ENCODE data around the gene SNX11. TPM values are rescaled to one million over a fixed set of nuclear protein-coding genes. Genes with fewer than 3 reads are reported as not detected.
"Not testable (repeated sequence)": the region's sequence is repeated elsewhere in the genome, so short reads cannot be mapped to it uniquely, and the experiment has no call there.

SNX11 gene, protein sequence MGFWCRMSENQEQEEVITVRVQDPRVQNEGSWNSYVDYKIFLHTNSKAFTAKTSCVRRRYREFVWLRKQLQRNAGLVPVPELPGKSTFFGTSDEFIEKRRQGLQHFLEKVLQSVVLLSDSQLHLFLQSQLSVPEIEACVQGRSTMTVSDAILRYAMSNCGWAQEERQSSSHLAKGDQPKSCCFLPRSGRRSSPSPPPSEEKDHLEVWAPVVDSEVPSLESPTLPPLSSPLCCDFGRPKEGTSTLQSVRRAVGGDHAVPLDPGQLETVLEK
- 10 to 100 TPM in 2 of 3 donors, 1 to 10 TPM in 1; 8.4 to 17.1 (median 13.5) TPM for polyA plus RNA-seq

DNA sequence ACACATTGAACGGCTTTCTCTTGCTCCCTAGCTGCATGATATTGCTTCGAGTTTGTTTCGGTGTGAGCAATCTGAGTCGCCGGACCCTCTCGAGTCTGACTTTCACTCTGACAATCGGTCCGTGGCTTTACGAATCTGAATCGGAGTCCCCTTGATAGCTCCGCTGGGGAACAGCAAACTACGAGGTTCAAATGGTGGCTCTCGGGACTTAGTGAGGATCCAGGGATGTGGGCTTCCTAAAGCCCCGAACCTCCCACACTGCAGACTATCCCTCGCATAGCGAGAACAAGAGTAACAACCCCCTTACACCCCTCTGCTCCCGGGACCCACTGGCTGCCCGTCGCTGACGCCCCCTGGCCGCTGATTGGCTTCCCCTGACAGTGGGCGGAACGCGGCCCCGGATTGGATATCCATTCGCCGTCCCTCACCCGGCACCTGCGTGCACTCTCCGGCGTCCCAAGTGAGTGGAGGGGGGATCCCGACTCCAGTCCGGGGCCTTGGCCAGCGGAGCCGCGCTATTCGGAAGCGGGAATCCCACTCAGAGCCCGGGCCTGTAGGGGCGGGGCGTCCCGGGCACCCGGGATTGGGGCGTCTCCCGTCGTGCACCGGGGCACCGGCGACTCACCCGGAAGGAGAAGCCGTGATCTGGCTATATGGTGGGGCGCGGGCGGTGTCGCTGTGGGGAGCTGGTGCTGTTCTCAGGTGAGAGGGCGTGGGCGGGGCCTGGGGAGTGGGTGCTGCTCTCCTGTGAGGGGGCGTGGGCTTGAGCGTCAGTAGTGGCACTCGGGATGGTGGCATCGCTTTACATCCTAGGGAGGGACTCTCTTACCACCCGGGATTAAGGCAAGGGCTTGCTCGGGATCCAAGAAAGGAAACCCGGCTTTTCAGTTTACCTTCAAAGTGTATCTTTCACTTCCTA, at the start of gene SNX11:
TSS of gene SNX11 (plus strand) at position 630 of the 919 bp plus-strand sequence. CDS start 4,278 bp downstream, outside the sequence.
- H3K27ac ChIP-seq (ENCODE audit: low read depth, low read length) = no peak within 1 kb of the TSS
- WGBS, 3 donors = 0% methylated on average over 63 to 64 of the region's 64 CpGs

DNA sequence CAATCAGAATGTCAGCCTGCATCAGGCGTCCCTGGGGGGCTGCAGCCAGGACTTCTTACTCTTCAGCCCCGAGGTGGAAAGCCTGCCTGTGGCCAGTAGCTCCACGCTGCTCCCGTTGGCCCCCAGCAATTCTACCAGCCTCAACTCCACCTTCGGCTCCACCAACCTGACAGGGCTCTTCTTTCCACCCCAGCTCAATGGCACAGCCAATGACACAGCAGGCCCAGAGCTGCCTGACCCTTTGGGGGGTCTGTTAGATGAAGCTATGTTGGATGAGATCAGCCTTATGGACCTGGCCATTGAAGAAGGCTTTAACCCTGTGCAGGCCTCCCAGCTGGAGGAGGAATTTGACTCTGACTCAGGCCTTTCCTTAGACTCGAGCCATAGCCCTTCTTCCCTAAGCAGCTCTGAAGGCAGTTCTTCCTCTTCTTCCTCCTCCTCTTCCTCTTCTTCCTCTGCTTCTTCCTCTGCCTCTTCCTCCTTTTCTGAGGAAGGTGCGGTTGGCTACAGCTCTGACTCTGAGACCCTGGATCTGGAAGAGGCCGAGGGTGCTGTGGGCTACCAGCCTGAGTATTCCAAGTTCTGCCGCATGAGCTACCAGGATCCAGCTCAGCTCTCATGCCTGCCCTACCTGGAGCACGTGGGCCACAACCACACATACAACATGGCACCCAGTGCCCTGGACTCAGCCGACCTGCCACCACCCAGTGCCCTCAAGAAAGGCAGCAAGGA, 49.0 kb upstream of the SNX11 start:
- 78 to 85% (median 85%) methylated on average over 11 of the region's 11 CpGs for WGBS, 3 donors
- no peak overlapping the region for H3K27ac ChIP-seq (ENCODE audit: low read depth, low read length)

GRCh38 chr17:48059125-48059668, 48.4 kb upstream of the SNX11 start:
- WGBS, 3 donors = 92 to 95% (median 93%) methylated on average over 32 of the region's 32 CpGs
- no peak overlapping the region for H3K27ac ChIP-seq (ENCODE audit: low read depth, low read length)

- no peak overlapping the region for H3K27ac ChIP-seq (ENCODE audit: low read depth, low read length)
- 49 to 73% (median 62%) methylated on average over 7 of the region's 7 CpGs for WGBS, 3 donors
These were observed 47.3 kb upstream of the SNX11 start for GRCh38 chr17:48060249-48060648.

GRCh38 chr17:48062273-48062672, 45.3 kb upstream of the SNX11 start:
- 96% methylated on average over 7 of the region's 7 CpGs for WGBS, 3 donors
- H3K27ac ChIP-seq (ENCODE audit: low read depth, low read length) = no peak overlapping the region

DNA sequence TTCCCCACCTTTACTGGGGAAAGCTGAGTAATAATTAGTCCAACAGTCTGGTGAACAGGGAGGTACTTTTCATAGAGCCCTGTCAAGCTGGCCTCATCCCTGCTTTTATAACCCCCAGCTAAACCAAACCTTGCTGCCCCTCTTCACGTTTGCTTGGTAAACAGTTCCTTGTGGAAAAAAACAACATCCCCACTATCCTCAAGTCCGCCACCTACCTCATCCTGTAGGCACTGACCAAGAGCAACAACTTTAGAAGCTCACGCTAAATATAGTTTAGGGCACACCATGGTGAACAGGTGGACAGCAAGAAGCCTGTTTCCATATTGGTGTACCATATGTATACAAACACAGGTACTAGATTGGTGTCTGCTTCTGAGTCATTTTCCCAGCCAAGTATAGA, 42.9 kb upstream of the SNX11 start:
- no peak overlapping the region for H3K27ac ChIP-seq (ENCODE audit: low read depth, low read length)
- 84 to 85% (median 84%) methylated on average over 3 of the region's 3 CpGs for WGBS, 3 donors

GRCh38 chr17:48066192-48066591, 41.4 kb upstream of the SNX11 start:
- WGBS, 3 donors = 30 to 82% (median 72%) methylated on average over 1 of the region's 1 CpG
- H3K27ac ChIP-seq (ENCODE audit: low read depth, low read length) = no peak overlapping the region

- H3K27ac ChIP-seq (ENCODE audit: low read depth, low read length) = no peak overlapping the region
- WGBS, 3 donors = 61 to 81% (median 77%) methylated on average over 1 of the region's 1 CpG
These were observed 40.9 kb upstream of the SNX11 start for GRCh38 chr17:48066656-48067055.

DNA sequence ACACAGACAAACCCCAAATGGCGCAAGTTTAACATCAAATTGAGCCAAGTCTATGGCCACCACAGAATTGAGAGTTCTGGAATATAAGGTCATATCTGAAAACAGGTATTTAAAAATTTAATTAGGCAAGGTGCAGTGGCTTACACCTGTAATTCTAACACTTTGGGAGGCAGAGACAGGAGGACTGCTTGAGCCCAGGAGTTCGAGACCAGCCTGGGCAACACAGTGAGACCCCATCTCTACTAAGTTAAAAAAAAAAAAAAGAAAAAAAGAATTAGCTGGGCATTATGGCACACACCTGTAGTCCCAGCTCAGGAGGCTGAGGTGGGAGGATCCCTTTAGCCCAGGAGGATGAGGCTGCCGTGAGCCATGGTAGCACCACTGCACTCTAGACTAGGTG, 40.3 kb upstream of the SNX11 start:
- WGBS, 3 donors = 95 to 98% (median 97%) methylated on average over 3 of the region's 3 CpGs
- H3K27ac ChIP-seq (ENCODE audit: low read depth, low read length) = no peak overlapping the region

DNA sequence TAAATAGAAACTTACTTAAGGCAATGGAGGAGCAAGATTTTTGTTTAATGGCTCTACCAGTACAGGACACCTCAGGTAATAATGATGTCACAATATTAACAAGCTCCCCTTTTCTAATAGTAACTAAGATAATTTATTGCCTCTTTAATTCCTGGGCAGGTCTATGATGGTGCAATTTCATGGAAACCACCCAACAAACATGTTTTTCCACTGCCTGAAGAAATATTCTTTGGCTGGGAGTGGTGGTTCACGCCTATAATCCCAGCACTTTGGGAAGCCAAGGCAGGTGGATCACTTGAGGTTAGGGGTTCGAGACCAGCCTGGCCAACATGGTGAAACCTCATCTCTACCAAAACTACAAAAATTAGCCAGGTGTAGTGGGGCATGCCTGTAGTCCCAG, 39.8 kb upstream of the SNX11 start:
- not testable (repeated sequence) for H3K27ac ChIP-seq (ENCODE audit: low read depth, low read length)
- WGBS, 3 donors = 78 to 82% (median 80%) methylated on average over 2 of the region's 2 CpGs

DNA sequence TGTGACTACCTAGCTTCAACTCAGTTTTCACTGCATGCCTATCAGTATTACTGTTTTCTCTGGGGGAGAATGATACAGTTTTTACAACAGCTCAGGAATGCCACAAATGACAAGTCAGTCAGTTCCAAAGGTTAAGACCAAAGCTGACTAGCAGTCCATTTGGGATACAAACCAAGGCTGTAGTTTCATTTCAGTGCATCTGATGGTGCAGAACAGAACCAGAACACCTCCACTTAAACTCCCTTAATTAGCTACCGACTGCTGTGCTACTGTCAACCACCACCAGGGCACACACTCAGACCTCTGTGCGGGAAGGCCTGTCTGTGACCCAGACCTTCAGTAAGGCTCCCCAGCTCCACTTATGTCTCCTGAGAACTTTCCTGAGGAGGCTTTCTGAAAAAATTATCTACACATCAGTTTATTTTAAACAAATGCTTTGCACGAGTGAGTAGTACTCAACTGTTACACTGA, 39.0 kb upstream of the SNX11 start:
- 65 to 85% (median 81%) methylated on average over 3 of the region's 3 CpGs for WGBS, 3 donors
- H3K27ac ChIP-seq (ENCODE audit: low read depth, low read length) = no peak overlapping the region

- 51 to 80% (median 53%) methylated on average over 2 of the region's 2 CpGs for WGBS, 3 donors
- no peak overlapping the region for H3K27ac ChIP-seq (ENCODE audit: low read depth, low read length)
These were observed 37.4 kb upstream of the SNX11 start for GRCh38 chr17:48070195-48070594.

- WGBS, 3 donors = 62 to 66% (median 63%) methylated on average over 2 of the region's 2 CpGs
- H3K27ac ChIP-seq (ENCODE audit: low read depth, low read length) = no peak overlapping the region
These were observed 35.9 kb upstream of the SNX11 start for GRCh38 chr17:48071654-48072053.

DNA sequence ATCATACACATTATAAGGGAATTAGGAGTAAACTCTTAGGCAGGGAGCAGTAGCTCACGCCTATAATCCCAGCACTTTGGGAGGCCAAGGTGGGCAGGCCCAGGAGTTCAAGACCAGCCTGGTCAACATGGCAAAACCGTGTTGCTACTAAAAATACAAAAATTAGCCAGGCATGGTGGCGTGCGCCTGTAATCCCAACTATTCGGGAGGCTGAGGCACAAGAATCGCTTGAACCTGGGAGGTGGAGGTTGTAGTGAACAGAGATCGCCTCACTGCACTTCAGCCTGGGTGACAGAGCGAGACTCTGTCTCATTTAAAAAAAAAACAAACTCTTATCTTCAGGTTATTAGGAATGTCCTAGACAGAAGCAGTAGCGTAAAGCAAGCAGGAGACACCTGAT, 34.8 kb upstream of the SNX11 start:
- 93 to 97% (median 96%) methylated on average over 9 of the region's 9 CpGs for WGBS, 3 donors
- not testable (repeated sequence) for H3K27ac ChIP-seq (ENCODE audit: low read depth, low read length)

- not testable (repeated sequence) for H3K27ac ChIP-seq (ENCODE audit: low read depth, low read length)
- WGBS, 3 donors = 81 to 98% (median 89%) methylated on average over 5 of the region's 5 CpGs
These were observed 33.9 kb upstream of the SNX11 start for GRCh38 chr17:48073566-48074094.

DNA sequence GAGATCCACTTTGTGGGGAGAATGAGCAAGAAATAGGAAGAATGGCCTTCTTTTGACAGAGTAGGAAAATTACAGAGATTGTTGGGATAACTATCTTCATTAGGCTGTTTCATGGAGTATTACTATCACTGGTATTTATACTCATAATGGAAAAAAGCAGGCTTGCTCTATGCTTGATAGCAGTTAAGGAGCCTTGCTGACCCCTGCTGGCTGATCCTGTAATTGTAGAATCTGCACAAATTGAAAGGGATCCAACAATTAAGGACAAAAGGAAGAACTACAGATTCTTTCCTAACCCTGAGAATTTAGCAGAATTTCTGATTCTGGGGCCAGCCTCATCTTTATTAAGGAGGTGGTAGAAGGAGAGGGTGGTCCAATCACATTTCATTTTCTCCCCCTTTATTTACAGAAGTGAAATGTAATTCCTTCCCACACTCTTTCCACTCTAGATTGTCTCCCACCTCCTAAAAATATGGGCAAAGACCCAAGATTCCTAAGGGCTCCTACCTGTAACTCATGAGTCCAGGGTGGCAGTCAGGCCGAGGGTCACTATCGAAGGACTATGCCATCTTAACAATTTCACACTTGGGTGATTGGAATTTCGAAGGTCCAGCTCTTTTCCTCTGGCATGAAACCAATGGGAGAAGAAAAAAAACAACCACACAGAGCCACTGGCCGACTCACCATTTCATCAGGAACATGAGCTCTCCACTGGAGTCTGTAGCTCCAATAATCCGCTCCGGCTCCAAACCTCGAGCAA, 33.1 kb upstream of the SNX11 start:
- WGBS, 3 donors = 70 to 74% (median 71%) methylated on average over 7 of the region's 7 CpGs
- no peak overlapping the region for H3K27ac ChIP-seq (ENCODE audit: low read depth, low read length)

DNA sequence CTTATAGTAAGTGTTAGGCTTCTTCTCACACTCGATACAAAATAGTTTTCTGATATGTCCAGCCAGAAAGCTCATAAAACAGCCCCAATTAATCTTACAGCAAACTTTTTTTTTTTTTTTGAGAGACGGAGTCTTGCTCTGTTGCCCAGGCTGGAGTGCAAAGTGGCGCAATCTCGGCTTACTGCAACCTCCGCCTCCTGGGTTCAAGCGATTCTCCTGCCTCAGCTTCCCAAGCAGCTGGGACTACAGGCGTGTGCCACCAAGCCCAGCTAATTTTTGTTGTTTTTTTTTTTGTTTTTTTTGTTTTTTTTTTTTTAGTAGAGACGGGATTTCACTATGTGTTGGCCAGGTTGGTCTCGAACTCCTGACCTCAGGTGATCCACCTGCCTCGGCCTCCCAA, 30.4 kb upstream of the SNX11 start:
- 93 to 95% (median 93%) methylated on average over 10 of the region's 10 CpGs for WGBS, 3 donors
- H3K27ac ChIP-seq (ENCODE audit: low read depth, low read length) = not testable (repeated sequence)

- no peak overlapping the region for H3K27ac ChIP-seq (ENCODE audit: low read depth, low read length)
- WGBS, 3 donors = 76 to 83% (median 80%) methylated on average over 5 of the region's 5 CpGs
These were observed 25.7 kb upstream of the SNX11 start for GRCh38 chr17:48081858-48082257.

All from adipose tissue (tissue), 3 donors.